Measurements from ENCODE around the gene SORBS2. TPM values are rescaled to one million over a fixed set of nuclear protein-coding genes. Genes with fewer than 3 reads are reported as not detected.

The SORBS2 gene
- total and polyA plus RNA-seq, 2 donors (not counting 1 experiment from before 2014, with no cell fraction given) = 0.33 to 3.0 TPM

- no peak overlapping the region for H3K27ac ChIP-seq (ENCODE audit: insufficient read depth, low read length)
- no peaks in the 10 kb centered on the region for H3K27me3 ChIP-seq (ENCODE audit: control insufficient read depth, insufficient read depth, low read length)
- H3K4me1 ChIP-seq (ENCODE audit: control insufficient read depth, extremely low read depth, insufficient read depth, low read length) = peaks cover 19% of the 10 kb centered on the region
- H3K79me2 ChIP-seq (ENCODE audit: control insufficient read depth, insufficient read depth, low read length) = no peaks in the 10 kb centered on the region
- no peak for DNase-seq (ENCODE audit: low read depth in 2 of 2)
- no peaks in the 10 kb centered on the region for H3K36me3 ChIP-seq (ENCODE audit: control insufficient read depth, insufficient read depth, low read length)
- no peaks in the 10 kb centered on the region for H4K20me1 ChIP-seq (ENCODE audit: control insufficient read depth, extremely low read depth, insufficient read depth, low read length)
- no peak for TF ChIP-seq CTCF (conservative IDR thresholded peaks at IDR 0.05 in 1 of 2, IDR thresholded peaks at IDR 0.05 in 1 of 2; ENCODE audit: low read depth in 1 of 2, low read length in 2 of 2)
- TF ChIP-seq EZH2 (IDR thresholded peaks at IDR 0.05; ENCODE audit: low read length, missing control alignments) = no peak
- no peak overlapping the region for H3K4me3 ChIP-seq (replicated peaks in 1 of 4; ENCODE audit: control extremely low read depth in 1 of 4, insufficient read depth in 1 of 4, low read depth in 3 of 4, low read length in 4 of 4)
- H3K9me3 ChIP-seq (ENCODE audit: control insufficient read depth, insufficient read depth, low read depth, low read length) = no peaks in the 10 kb centered on the region
- no peak overlapping the region for H3K4me2 ChIP-seq (ENCODE audit: extremely low read depth, insufficient read depth, low read length)
- no peak overlapping the region for H2AFZ ChIP-seq (ENCODE audit: low read length)
- no peak overlapping the region for H3K9ac ChIP-seq (ENCODE audit: insufficient read depth, low read length)
These were observed 23.8 kb upstream of the SORBS2 start for GRCh38 chr4:185835814-185836213.

- Histone ChIP-seq H3K36me3 (ENCODE audit: control insufficient read depth, insufficient read depth, low read length) (no peaks in the 10 kb centered on the region), H3K27me3 (ENCODE audit: control insufficient read depth, insufficient read depth, low read length) (no peaks in the 10 kb centered on the region), H3K27ac (ENCODE audit: insufficient read depth, low read length) (no peak overlapping the region), H4K20me1 (ENCODE audit: control insufficient read depth, extremely low read depth, insufficient read depth, low read length) (no peaks in the 10 kb centered on the region), H3K79me2 (ENCODE audit: control insufficient read depth, insufficient read depth, low read length) (no peaks in the 10 kb centered on the region), H3K4me3 (replicated peaks in 1 of 4; ENCODE audit: control extremely low read depth in 1 of 4, insufficient read depth in 1 of 4, low read depth in 3 of 4, low read length in 4 of 4) (no peak overlapping the region), H3K4me2 (ENCODE audit: extremely low read depth, insufficient read depth, low read length) (no peak overlapping the region), H2AFZ (ENCODE audit: low read length) (no peak overlapping the region), H3K4me1 (ENCODE audit: control insufficient read depth, extremely low read depth, insufficient read depth, low read length) (peaks cover 15% of the 10 kb centered on the region), H3K9me3 (ENCODE audit: control insufficient read depth, insufficient read depth, low read depth, low read length) (no peaks in the 10 kb centered on the region), H3K9ac (ENCODE audit: insufficient read depth, low read length) (no peak overlapping the region)
- no peak for DNase-seq (ENCODE audit: low read depth in 2 of 2)
- no peak for TF ChIP-seq CTCF (conservative IDR thresholded peaks at IDR 0.05 in 1 of 2, IDR thresholded peaks at IDR 0.05 in 1 of 2; ENCODE audit: low read depth in 1 of 2, low read length in 2 of 2)
These were observed 23.3 kb upstream of the SORBS2 start for GRCh38 chr4:185835336-185835735.

GRCh38 chr4:185834778-185835177 lies 22.8 kb upstream of the SORBS2 start:
- H3K4me2 ChIP-seq (ENCODE audit: extremely low read depth, insufficient read depth, low read length) = no peak overlapping the region
- no peak overlapping the region for H2AFZ ChIP-seq (ENCODE audit: low read length)
- H3K4me3 ChIP-seq (replicated peaks in 1 of 4; ENCODE audit: control extremely low read depth in 1 of 4, insufficient read depth in 1 of 4, low read depth in 3 of 4, low read length in 4 of 4) = no peak overlapping the region
- TF ChIP-seq CTCF (conservative IDR thresholded peaks at IDR 0.05 in 1 of 2, IDR thresholded peaks at IDR 0.05 in 1 of 2; ENCODE audit: low read depth in 1 of 2, low read length in 2 of 2) = no peak
- TF ChIP-seq EZH2 (IDR thresholded peaks at IDR 0.05; ENCODE audit: low read length, missing control alignments) = no peak
- no peaks in the 10 kb centered on the region for H4K20me1 ChIP-seq (ENCODE audit: control insufficient read depth, extremely low read depth, insufficient read depth, low read length)
- no peak overlapping the region for H3K9ac ChIP-seq (ENCODE audit: insufficient read depth, low read length)
- DNase-seq (ENCODE audit: low read depth in 2 of 2) = no peak
- H3K27ac ChIP-seq (ENCODE audit: insufficient read depth, low read length) = no peak overlapping the region
- H3K9me3 ChIP-seq (ENCODE audit: control insufficient read depth, insufficient read depth, low read depth, low read length) = no peaks in the 10 kb centered on the region
- H3K27me3 ChIP-seq (ENCODE audit: control insufficient read depth, insufficient read depth, low read length) = no peaks in the 10 kb centered on the region
- H3K79me2 ChIP-seq (ENCODE audit: control insufficient read depth, insufficient read depth, low read length) = no peaks in the 10 kb centered on the region
- H3K4me1 ChIP-seq (ENCODE audit: control insufficient read depth, extremely low read depth, insufficient read depth, low read length) = peaks cover 13% of the 10 kb centered on the region
- no peaks in the 10 kb centered on the region for H3K36me3 ChIP-seq (ENCODE audit: control insufficient read depth, insufficient read depth, low read length)

All from fibroblast of lung (primary cell).